NCI-H2196 treated with DMSO at 0.1 percent for 48 hours (cell line): ENCODE results near the gene LSM5.
A peak's percentile ranks its signal among the peaks of the same experiment; 100 is the strongest.
"Not testable (repeated sequence)": the region's sequence is repeated elsewhere in the genome, so short reads cannot be mapped to it uniquely, and the experiment has no call there.

Experiments
- DNase-seq: peaks from one replicate; lab custom pipeline; 2025; ENCODE audit not compliant: unreplicated experiment; lab: John Stamatoyannopoulos, UW

LSM5 gene

GRCh38 chr7:32506266-32507054 is 16.3 kb upstream of the LSM5 start:
- no peak for DNase-seq

- no peak for DNase-seq
Measured at GRCh38 chr7:32502728-32503127, 12.5 kb upstream of the LSM5 start.

GRCh38 chr7:32501522-32501921 is 11.3 kb upstream of the LSM5 start:
- DNase-seq: no peak

- DNase-seq: no peak
Measured at GRCh38 chr7:32500922-32501341, 10.8 kb upstream of the LSM5 start.

GRCh38 chr7:32500216-32500615 is 10.0 kb upstream of the LSM5 start:
- not testable (repeated sequence) for DNase-seq

GRCh38 chr7:32499755-32500154 is 9.6 kb upstream of the LSM5 start:
- DNase-seq: not testable (repeated sequence)

GRCh38 chr7:32496052-32496813 is 6.1 kb upstream of the LSM5 start:
- no peak for DNase-seq

GRCh38 chr7:32495298-32496051 is 5.3 kb upstream of the LSM5 start, which contains the start of gene AVL9:
AVL9 (plus strand) TSS chr7:32495489; CDS start chr7:32495710, 221 bp downstream.
- peak; percentile 90 for DNase-seq

GRCh38 chr7:32494946-32495297 is 4.7 kb upstream of the LSM5 start:
- DNase-seq: no peak

GRCh38 chr7:32489788-32490126 is 423 bp downstream of the LSM5 start:
- no peak for DNase-seq

GRCh38 chr7:32481921-32482320 is 8.3 kb downstream of the LSM5 start:
- DNase-seq: no peak

GRCh38 chr7:32481176-32481575 is 9.0 kb downstream of the LSM5 start:
- DNase-seq: no peak

- peak; percentile 28 for DNase-seq
Measured at GRCh38 chr7:32479574-32480200, 10.5 kb downstream of the LSM5 start.

GRCh38 chr7:32477649-32477980 is 12.6 kb downstream of the LSM5 start:
- DNase-seq: no peak

- peak; percentile 39 for DNase-seq
Measured at GRCh38 chr7:32476816-32477648, 13.1 kb downstream of the LSM5 start.

GRCh38 chr7:32474008-32474407 is 16.2 kb downstream of the LSM5 start:
- DNase-seq: no peak

GRCh38 chr7:32472015-32472414 is 18.2 kb downstream of the LSM5 start:
- DNase-seq: no peak

GRCh38 chr7:32470871-32471270 is 19.3 kb downstream of the LSM5 start:
- no peak for DNase-seq

GRCh38 chr7:32470004-32470403 is 20.2 kb downstream of the LSM5 start:
- not testable (repeated sequence) for DNase-seq

- DNase-seq: not testable (repeated sequence)
Measured at GRCh38 chr7:32464641-32465416, 25.4 kb downstream of the LSM5 start.
